Choroid plexus epithelial cell (primary cell): ENCODE data around the gene ARRB2.

Experiments used
- DNase-seq: peaks from one replicate; pipeline ENCODE4 v3.0.0-alpha.2; 2010; ENCODE audit warnings: low read depth
- H3K4me3 ChIP-seq: 2 replicates; pipeline ENCODE4 v1.5.1; 2011; ENCODE audit warnings: low read depth, mild to moderate bottlenecking, control low read depth, low read length, moderate library complexity
- CTCF ChIP-seq: conservative IDR thresholded peaks from 2 replicates; pipeline ENCODE4 v1.5.1; 2011; ENCODE audit warnings: low read depth, mild to moderate bottlenecking, control low read depth, inconsistent platforms, low read length, moderate library complexity

ARRB2 gene

GRCh38 chr17:4725646-4726310, 15.3 kb downstream of the ARRB2 start:
- no peak for DNase-seq
- no peak for TF ChIP-seq CTCF
- H3K4me3 ChIP-seq: no peak overlapping the region

- no peak overlapping the region for H3K4me3 ChIP-seq
- no peak for TF ChIP-seq CTCF
- DNase-seq: no peak
These were observed 17.7 kb downstream of the ARRB2 start for GRCh38 chr17:4728124-4728523.

GRCh38 chr17:4733073-4733531, 22.7 kb downstream of the ARRB2 start:
- no peak for DNase-seq
- no peak overlapping the region for H3K4me3 ChIP-seq
- TF ChIP-seq CTCF: peak; percentile 33

GRCh38 chr17:4734857-4735475, 24.5 kb downstream of the ARRB2 start:
- no peak for TF ChIP-seq CTCF
- no peak overlapping the region for H3K4me3 ChIP-seq
- DNase-seq: no peak

- no peak overlapping the region for H3K4me3 ChIP-seq
- peak; percentile 25 for DNase-seq
These were observed 25.6 kb downstream of the ARRB2 start for GRCh38 chr17:4735876-4736651.

More at GRCh38 chr17:4735876-4736651, 25.6 kb downstream of the ARRB2 start:
- TF ChIP-seq CTCF: no peak
